Activated T-cell treated with anti-CD3 and anti-CD28 coated beads, Interleukin-2, amount 50 U/mL, for 72 hours (primary cell): ENCODE measurements around the gene NOXA1. TPM values are rescaled to one million over a fixed set of nuclear protein-coding genes. Genes with fewer than 3 reads are reported as not detected.
"Not testable (repeated sequence)": the region's sequence is repeated elsewhere in the genome, so short reads cannot be mapped to it uniquely, and the experiment has no call there.

ENCODE experiments used
- ATAC-seq, 2 donors: fragments of 150-1000 bp; cut with Tn5 transposase; replicated peaks in 1 of 2; 2 replicates each; pipeline ENCODE4 v1.10.0; 2021; ENCODE audit warnings: moderate library complexity in 2 of 2, mild to moderate bottlenecking in 1 of 2
- DNase-seq, 2 donors: peaks; one replicate each; pipeline ENCODE4 v3.0.0; 2021 to 2022; ENCODE audit warnings: mixed read lengths in 1 of 2
- H3K27ac Mint-ChIP-seq: one replicate; pipeline ENCODE4 v1.8.0; 2022; ENCODE audit warnings: mild to moderate bottlenecking, moderate library complexity, mixed read lengths
- H3K27me3 Mint-ChIP-seq: one replicate; pipeline ENCODE4 v1.8.0; 2022; ENCODE audit warnings: low read depth, mixed read lengths
- H3K36me3 Mint-ChIP-seq, 2 donors: one replicate each; pipeline ENCODE4 v1.8.0; 2022; ENCODE audit warnings: mixed read lengths in 2 of 2, mild to moderate bottlenecking in 1 of 2; ENCODE audit not compliant: insufficient read depth in 2 of 2
- H3K4me1 Mint-ChIP-seq: one replicate; pipeline ENCODE4 v1.8.0; 2022; ENCODE audit warnings: low read depth, mixed read lengths
- H3K4me3 Mint-ChIP-seq, 2 donors: one replicate each; pipeline ENCODE4 v1.8.0; 2022; ENCODE audit warnings: mild to moderate bottlenecking in 2 of 2, mixed read lengths in 2 of 2, moderate library complexity in 2 of 2
- H3K9me3 Mint-ChIP-seq, 2 donors: one replicate each; pipeline ENCODE4 v1.8.0; 2022; ENCODE audit warnings: mixed read lengths in 2 of 2
- total RNA-seq, 2 donors: library from RNA; stranded (reverse); gene quantifications; one replicate each; pipeline ENCODE4 v1.2.3, GENCODE V29; 2022

Gene NOXA1
- total RNA-seq, 2 donors from 2014 or later: 1.4 to 1.8 TPM

DNA sequence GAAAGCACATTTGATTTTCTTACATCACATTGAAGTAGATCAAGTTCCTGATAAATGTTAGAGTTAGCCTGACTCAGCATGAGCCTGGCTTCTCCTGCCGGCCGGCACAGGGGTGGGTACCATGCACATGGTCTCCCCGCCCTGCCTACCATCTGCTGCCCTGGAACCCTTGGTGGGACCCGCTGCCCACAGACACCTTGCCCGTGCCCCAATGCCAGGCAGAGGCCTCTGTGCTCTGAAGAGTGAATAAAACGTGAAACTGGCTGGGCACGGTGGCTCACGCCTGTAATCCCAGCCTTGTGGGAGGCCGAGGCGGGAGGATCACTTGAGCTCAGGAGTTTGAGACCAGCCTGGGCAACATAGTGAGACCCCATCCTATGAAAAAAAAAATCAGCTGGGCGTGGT lies 17.5 kb upstream of the NOXA1 start:
- DNase-seq: no peak
- peaks cover 0 to 3% of the 10 kb centered on the region in 2 donors for H3K36me3 Mint-ChIP-seq
- peaks cover 6% of the 10 kb centered on the region for H3K4me1 Mint-ChIP-seq
- H3K27me3 Mint-ChIP-seq: no peaks in the 10 kb centered on the region
- no peaks in the 10 kb centered on the region for H3K9me3 Mint-ChIP-seq
- ATAC-seq: no peak
- no peak overlapping the region for H3K27ac Mint-ChIP-seq
- H3K4me3 Mint-ChIP-seq: peak overlapping the region; percentile 60 to 66

DNA sequence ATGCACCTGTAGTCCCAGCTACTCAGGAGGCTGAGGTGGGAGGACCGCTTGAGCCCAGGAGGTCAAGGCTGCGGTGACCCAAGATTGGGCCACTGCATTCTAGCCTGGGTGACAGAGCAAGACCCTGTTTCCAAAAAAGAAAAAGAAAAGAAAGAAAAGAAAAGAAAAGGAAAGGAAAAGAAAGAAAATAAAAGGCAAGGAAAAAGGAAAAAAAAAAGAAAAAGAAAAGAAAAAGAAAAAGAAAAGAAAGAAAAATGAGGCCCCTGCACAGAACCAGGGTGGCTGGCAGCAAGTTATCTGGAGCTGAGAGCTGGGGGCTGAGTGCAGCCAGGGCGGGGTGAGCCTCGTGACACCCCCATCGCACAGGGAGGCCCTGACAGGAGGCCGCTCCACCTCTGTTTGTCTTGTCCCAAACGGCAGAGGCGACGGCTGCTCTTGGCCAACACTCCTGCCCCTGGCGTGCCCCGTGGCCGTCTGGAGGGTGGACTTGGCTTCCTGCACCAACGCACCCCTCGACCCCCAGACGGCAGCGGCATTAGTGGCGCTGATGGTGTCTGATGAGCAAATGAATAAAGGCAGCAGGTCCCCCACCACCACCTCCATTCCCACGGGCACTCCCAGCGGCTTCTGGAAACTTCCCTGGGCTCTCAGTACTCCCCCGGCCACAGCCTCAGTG lies 17.0 kb upstream of the NOXA1 start:
- H3K27ac Mint-ChIP-seq: peak overlapping the region; percentile 42
- no peaks in the 10 kb centered on the region for H3K27me3 Mint-ChIP-seq
- ATAC-seq (no peak), DNase-seq (no peak)
- H3K36me3 Mint-ChIP-seq: peaks cover 0 to 3% of the 10 kb centered on the region in 2 donors
- H3K9me3 Mint-ChIP-seq: no peaks in the 10 kb centered on the region
- peak overlapping the region; percentile 60 to 66 for H3K4me3 Mint-ChIP-seq
- peaks cover 6% of the 10 kb centered on the region for H3K4me1 Mint-ChIP-seq

DNA sequence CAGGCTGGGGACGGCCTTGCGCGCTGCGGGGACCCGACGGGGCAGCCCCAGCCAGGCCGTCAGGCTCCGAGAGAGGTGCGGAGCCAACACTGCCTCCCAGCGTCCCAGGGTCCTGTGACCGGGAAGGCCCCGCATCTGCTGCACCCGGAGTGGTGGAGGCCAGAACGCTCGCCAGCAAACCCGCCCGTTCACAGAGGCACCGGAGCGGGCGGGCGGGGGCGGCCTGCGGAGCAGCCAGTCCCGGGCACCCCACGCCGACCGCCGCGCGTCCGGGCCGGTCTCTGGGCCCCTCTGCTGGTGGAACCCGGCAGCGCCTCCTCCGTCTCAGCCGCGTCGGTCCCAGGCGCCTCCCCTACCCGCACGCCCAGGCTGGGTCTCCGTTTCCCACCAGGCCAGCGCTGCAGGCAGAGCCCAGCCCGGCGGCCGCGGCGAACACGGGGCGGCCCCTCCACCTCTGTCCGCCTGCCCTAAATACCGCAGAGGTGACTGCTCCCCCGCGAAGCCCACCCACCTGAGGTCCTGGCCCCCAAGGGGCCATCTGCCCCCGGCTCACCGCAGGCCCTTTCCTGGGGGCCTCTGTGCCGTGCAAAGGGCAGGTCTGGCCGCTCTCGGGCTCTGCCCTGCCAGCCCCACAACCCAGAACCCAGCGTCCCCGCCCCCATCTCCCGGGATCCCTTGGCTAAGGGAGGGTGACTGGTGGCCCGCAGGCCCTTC lies 16.2 kb upstream of the NOXA1 start:
- Mint-ChIP-seq H3K4me1 (peaks cover 6% of the 10 kb centered on the region), H3K27ac (no peak overlapping the region), H3K27me3 (no peaks in the 10 kb centered on the region), H3K9me3 (no peaks in the 10 kb centered on the region), H3K36me3 (peaks cover 0 to 3% of the 10 kb centered on the region in 2 donors), H3K4me3 (peak overlapping the region in 1 of 2 donors; percentile 43)
- peak; percentile 78 to 82 for DNase-seq
- peak; percentile 91 for ATAC-seq

DNA sequence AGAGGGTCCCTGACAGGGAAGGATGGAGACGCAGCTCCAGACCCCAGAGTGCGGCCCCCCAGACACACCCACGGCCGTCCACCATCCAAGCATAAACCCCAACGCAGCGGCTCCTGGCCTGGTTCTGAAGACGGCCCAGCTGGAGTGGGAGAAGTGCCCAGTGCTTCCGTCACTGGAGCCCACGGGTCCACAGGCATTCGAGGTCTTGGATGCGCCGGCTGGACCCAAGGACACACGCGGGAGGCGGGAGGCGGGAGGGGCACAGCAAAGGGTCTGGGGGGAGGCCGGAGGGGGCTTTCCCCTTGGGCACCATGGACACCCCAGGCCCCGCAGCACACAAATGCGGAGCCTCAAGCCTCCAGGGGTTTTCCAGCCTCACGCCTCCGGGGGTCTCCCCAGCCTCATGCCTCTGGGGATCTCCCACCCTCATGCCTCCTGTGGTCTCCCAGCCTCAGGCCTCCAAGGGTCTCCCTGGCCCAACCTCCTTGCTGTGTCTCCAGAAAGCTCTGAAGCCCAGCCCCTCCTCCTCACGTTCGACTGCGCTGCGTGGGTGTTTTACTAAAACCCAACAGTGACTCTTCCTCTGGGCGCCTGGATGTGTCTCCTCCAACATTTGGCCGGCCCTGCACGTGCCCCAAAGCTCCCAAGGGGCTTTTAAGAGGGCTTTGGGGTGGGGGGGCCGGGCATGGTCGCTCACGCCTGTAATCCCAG lies 15.4 kb upstream of the NOXA1 start:
- no peaks in the 10 kb centered on the region for H3K27me3 Mint-ChIP-seq
- H3K9me3 Mint-ChIP-seq: no peaks in the 10 kb centered on the region
- no peak overlapping the region for H3K27ac Mint-ChIP-seq
- peak overlapping the region in 1 of 2 donors; percentile 43 for H3K4me3 Mint-ChIP-seq
- H3K4me1 Mint-ChIP-seq: peaks cover 13% of the 10 kb centered on the region
- no peak for DNase-seq
- H3K36me3 Mint-ChIP-seq: no peaks in the 10 kb centered on the region
- no peak for ATAC-seq

DNA sequence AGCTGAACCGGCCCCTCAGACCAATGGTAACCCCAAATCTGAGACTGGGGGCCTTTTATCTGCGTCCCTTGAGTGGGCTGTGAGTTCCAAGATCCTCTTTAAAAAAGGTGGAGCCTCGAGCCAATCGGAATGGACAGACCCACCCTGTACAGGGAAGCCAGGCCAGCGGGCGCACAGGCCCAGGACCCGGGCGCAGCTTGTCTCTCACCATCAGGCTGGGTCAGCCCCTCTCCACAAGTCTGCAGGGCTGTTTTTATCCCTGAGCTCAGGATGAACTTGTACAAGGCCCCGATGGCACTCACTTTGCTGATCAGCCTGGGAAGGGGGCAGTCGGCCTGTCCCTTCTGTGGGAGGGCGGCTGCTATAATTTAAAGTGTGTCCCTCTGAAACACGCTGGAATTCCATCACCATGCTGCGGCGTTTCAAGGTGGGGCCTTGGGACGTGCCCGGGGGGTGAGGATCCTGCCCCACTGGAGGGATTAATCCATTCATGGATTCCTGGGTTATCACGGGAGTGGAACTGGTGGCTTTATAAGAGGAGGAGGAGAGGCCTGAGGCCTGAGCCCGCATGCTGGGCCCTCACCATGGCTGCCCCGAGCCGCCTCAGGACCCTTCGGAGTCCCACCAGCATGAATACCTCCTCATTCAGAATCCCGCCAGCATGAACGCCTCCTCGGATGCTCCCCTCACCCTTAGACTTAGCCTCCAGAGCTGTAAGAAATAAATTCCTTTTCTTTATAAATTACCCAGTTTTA lies 14.4 kb upstream of the NOXA1 start:
- no peak overlapping the region for H3K27ac Mint-ChIP-seq
- no peaks in the 10 kb centered on the region for H3K9me3 Mint-ChIP-seq
- H3K36me3 Mint-ChIP-seq: no peaks in the 10 kb centered on the region
- no peaks in the 10 kb centered on the region for H3K27me3 Mint-ChIP-seq
- H3K4me3 Mint-ChIP-seq: no peak overlapping the region
- no peak for ATAC-seq
- peaks cover 21% of the 10 kb centered on the region for H3K4me1 Mint-ChIP-seq
- DNase-seq: no peak

DNA sequence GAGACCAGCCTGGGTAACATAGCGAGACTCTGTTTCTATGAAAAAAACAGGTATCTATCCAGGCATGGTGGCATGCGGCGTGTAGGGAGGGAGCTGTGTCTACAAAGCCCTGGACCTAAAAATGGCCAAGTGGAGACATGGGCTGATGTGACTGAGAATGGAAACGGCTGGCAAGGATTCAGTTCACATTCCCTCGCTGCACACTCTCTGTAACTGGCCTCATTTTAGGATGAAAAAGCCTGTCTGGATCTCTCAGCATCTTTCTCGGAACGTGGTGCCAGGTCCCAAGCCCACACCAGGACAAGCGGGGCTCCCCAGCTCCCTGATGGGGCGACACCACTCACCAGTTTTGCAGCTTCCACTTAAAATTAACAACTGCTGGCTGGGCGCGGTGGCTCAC lies 13.7 kb upstream of the NOXA1 start:
- Mint-ChIP-seq H3K4me1 (peaks cover 27% of the 10 kb centered on the region), H3K4me3 (peak overlapping the region in 1 of 2 donors; percentile 27), H3K9me3 (no peaks in the 10 kb centered on the region), H3K27me3 (no peaks in the 10 kb centered on the region), H3K27ac (no peak overlapping the region), H3K36me3 (no peaks in the 10 kb centered on the region)
- no peak for DNase-seq
- no peak for ATAC-seq

DNA sequence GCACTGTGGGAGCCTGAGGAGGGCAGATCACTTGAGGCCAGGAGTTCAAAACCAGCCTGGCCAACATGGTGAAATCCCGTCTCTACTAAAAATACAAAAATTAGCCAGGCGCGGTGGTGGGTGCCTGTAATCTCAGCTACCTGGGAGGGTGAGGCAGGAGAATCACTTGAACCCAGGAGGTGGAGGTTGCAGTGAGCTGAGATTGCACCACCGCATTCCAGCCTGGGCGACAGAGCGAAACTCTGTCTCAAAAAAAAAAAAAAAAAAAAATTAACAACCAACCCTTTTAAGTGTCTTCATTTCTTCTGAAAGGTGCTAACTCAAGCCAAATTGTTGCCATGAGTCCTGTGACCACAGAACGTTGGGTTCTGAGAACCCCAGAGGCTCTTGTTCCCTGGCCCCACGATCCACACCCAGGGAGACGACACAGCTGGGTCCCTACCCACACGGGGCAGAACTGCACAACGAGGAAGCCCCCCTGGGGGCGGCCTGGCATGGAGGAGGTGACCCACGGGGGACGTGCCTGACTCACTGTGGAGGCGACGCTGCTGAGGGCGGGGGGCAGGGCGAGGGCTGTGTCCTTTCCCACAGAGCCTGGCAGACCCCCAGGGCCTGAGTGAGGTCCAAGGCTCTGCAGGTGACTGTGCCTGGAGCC lies 12.8 kb upstream of the NOXA1 start:
- not testable (repeated sequence) for H3K27ac Mint-ChIP-seq, H3K9me3 Mint-ChIP-seq, DNase-seq, H3K36me3 Mint-ChIP-seq, ATAC-seq, H3K27me3 Mint-ChIP-seq
- H3K4me3 Mint-ChIP-seq: peak overlapping the region in 1 of 2 donors; percentile 59
- H3K4me1 Mint-ChIP-seq: peaks cover 27% of the 10 kb centered on the region

DNA sequence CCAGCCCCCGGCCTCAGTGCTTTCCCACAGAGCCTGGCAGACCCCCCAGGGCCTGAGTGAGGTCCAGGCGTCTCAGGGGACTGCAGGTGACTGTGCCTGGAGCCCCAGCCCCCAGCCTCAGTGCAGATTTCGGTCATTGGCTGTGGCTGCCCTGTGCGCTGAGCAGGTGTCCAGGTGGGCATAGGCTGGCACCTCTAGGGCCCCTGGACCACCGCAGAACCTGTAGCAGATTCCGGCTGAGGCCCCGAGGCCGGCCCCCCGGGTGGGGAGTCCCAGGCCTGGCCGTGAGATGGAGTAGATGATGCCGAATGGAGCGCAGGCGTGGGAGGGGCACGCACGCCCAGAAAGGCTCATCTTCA lies 12.3 kb upstream of the NOXA1 start:
- no peak for ATAC-seq
- peak overlapping the region in 1 of 2 donors; percentile 59 for H3K4me3 Mint-ChIP-seq
- no peak for DNase-seq
- no peaks in the 10 kb centered on the region for H3K9me3 Mint-ChIP-seq
- no peaks in the 10 kb centered on the region for H3K27me3 Mint-ChIP-seq
- H3K36me3 Mint-ChIP-seq: no peaks in the 10 kb centered on the region
- H3K27ac Mint-ChIP-seq: no peak overlapping the region
- H3K4me1 Mint-ChIP-seq: peaks cover 22% of the 10 kb centered on the region

DNA sequence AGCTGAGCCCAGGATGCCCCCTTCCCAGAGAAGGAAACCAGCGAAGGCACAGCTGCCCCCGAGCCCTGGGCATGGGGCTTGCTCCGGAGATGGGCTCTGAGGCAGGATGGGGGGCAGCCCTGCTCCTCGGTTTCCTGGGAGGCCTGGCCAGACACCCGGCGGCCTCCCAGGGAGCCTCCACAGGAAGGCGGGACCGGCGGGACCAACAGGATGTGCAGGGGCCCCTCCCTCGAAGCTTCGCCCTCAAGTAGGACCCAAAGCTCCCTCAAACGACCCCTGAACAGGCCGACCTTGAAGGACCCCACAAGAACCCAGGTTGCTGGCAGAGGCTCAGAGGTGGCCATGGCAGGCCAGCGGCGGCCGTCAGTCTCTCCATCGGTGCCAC lies 11.9 kb upstream of the NOXA1 start:
- H3K4me3 Mint-ChIP-seq: peak overlapping the region; percentile 50 to 59

DNA sequence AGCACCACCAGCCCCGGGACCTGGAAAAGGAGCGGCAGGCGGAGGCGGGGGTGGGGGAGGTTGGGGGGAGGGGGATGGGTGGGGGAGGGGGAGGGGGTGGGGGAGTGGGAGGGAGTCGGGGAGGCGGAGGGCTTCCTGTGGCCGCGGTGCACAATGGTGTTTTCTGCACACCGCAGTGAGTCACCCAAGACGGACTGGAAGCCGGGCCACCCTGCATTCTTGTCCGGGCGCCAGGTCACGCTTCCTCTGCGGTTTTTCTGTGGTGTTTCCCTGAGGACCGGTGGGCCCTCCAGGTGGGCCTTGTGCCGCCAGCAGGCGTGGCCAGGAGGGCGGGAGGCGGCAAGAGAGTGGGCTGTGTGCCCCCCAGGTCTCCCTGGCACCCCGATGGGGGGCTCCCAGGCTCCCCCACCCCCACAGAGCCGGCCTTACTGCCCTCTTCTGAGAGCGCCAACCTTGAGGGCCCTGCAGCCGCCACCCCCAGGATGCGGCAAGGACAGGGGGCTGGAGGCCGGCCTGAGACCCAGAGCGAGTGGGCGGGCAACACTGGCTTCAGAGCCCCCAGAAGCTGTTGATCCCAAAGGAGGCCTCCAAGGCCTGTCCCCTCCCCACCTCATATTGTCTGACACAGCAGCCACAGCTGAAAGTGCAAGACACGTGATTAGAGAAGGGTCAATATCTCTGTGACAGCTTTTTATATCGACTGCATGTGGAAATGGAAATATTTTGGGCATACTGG lies 11.4 kb upstream of the NOXA1 start:
- ATAC-seq (peak; percentile 56 to 71), DNase-seq (peak; percentile 71 to 74)
- H3K27ac Mint-ChIP-seq: no peak overlapping the region
- H3K4me3 Mint-ChIP-seq: peak overlapping the region; percentile 50 to 59
- H3K36me3 Mint-ChIP-seq: no peaks in the 10 kb centered on the region
- H3K9me3 Mint-ChIP-seq: no peaks in the 10 kb centered on the region
- no peaks in the 10 kb centered on the region for H3K27me3 Mint-ChIP-seq
- H3K4me1 Mint-ChIP-seq: peaks cover 21% of the 10 kb centered on the region

More for the DNA sequence above, 11.9 kb upstream of the NOXA1 start:
- no peaks in the 10 kb centered on the region for H3K36me3 Mint-ChIP-seq
- H3K9me3 Mint-ChIP-seq: no peaks in the 10 kb centered on the region
- no peak for DNase-seq
- H3K27ac Mint-ChIP-seq: no peak overlapping the region
- no peaks in the 10 kb centered on the region for H3K27me3 Mint-ChIP-seq
- peak; percentile 3 to 4 for ATAC-seq
- peaks cover 21% of the 10 kb centered on the region for H3K4me1 Mint-ChIP-seq

DNA sequence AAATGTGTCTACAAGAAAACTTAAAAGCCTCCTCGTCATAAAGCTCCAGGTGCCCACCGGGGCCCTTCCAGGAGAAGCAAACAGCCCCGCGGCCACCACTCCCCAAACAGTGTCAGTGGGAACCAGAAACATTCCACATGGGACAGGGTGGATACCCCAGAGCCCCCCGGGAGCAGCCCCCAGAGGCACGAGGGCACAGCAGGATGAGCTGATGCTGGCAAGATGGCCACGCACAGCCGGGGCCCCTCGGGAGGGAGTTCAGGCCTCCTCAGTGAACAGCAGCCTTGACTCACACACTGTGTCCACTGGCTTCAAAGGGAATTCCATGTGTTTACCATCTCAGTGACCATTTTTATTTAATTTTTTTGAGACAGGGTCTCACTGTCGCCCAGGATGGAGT lies 10.8 kb upstream of the NOXA1 start:
- Mint-ChIP-seq H3K4me1 (peaks cover 21% of the 10 kb centered on the region), H3K27me3 (no peaks in the 10 kb centered on the region), H3K27ac (no peak overlapping the region), H3K36me3 (no peaks in the 10 kb centered on the region), H3K9me3 (no peaks in the 10 kb centered on the region), H3K4me3 (no peak overlapping the region)
- DNase-seq (no peak), ATAC-seq (no peak)

DNA sequence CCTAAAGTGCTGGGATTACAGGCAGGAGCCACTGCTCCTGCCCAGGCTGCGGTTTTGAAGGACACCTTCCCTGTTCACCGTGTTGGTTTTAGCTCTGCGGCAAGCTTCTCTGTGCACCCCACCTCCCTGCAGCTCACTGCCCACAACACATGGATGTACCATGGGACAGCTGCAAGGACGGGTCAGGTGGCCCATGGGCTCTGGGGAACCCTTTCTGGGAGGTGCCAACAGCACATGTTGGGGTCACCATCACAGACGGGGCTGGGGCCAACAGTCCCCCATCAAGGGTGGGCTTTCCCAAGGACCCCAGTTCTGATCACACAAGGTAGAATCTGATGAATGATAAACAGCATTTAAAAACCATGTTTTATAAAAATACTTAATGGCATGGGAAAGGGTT lies 7.7 kb upstream of the NOXA1 start:
- H3K36me3 Mint-ChIP-seq: no peaks in the 10 kb centered on the region
- DNase-seq: no peak
- H3K27ac Mint-ChIP-seq: no peak overlapping the region
- no peaks in the 10 kb centered on the region for H3K27me3 Mint-ChIP-seq
- ATAC-seq: no peak
- peaks cover 21% of the 10 kb centered on the region for H3K4me1 Mint-ChIP-seq
- no peak overlapping the region for H3K4me3 Mint-ChIP-seq
- H3K9me3 Mint-ChIP-seq: no peaks in the 10 kb centered on the region
